OCI-LY7 (cell line): ENCODE measurements around the gene RAPGEF6. TPM values are rescaled to one million over a fixed set of nuclear protein-coding genes. Genes with fewer than 3 reads are reported as not detected.

Source experiments
- BruUV-seq: library from RNA; stranded (reverse); fragments of 400-500 nt; replicated peaks from 2 replicates; lab custom pipeline; 2021; lab: Mats Ljungman, UMichigan
- CTCF ChIA-PET: fragments of 300-600 bp; sonication (Branson Sonifier 250); formaldehyde crosslinking; loops from one replicate; lab custom pipeline; 2022; ENCODE audit warnings: antibody characterized with exemption; ENCODE audit not compliant: unreplicated experiment; lab: Charles Lee
- POLR2A ChIA-PET: fragments of 300-600 bp; sonication (Branson Sonifier 250); formaldehyde crosslinking; loops from one replicate; lab custom pipeline; 2022; ENCODE audit warnings: antibody characterized with exemption; lab: Charles Lee
- DNase-seq: peaks from one replicate; pipeline ENCODE4 v3.0.0-alpha.2; 2015; ENCODE audit warnings: low spot score
- H2AFZ ChIP-seq: fragments of 200-600 bp; sonication (generic), shearing (Covaris generic); 2 replicates; pipeline ENCODE4 v1.6.1; 2014; ENCODE audit warnings: mild to moderate bottlenecking, antibody characterized with exemption, low read length, moderate library complexity
- H3K27ac ChIP-seq: fragments of 200-600 bp; sonication (generic); 2 replicates; pipeline ENCODE4 v1.5.1; 2014; ENCODE audit warnings: mixed run types, low read depth, mild to moderate bottlenecking, moderate library complexity, low read length, inconsistent platforms; ENCODE audit not compliant: poor library complexity, severe bottlenecking
- H3K36me3 ChIP-seq: fragments of 200-600 bp; sonication (generic); 2 replicates; pipeline ENCODE4 v1.6.1; 2014; ENCODE audit warnings: mild to moderate bottlenecking, antibody characterized with exemption, low read length, moderate library complexity, mixed read lengths; ENCODE audit not compliant: insufficient read depth
- H3K4me1 ChIP-seq: fragments of 200-600 bp; sonication (generic); 2 replicates; pipeline ENCODE4 v1.5.1; 2014; ENCODE audit warnings: mild to moderate bottlenecking, low read length; ENCODE audit not compliant: insufficient read depth, poor library complexity, severe bottlenecking
- H3K4me2 ChIP-seq: fragments of 200-600 bp; sonication (generic); 2 replicates; pipeline ENCODE4 v1.6.1; 2014; ENCODE audit warnings: mild to moderate bottlenecking, low read length
- H3K4me3 ChIP-seq: fragments of 200-600 bp; sonication (generic); 2 replicates; pipeline ENCODE4 v1.5.1; 2014; ENCODE audit warnings: mild to moderate bottlenecking, low read depth, low read length; ENCODE audit not compliant: poor library complexity, severe bottlenecking
- H3K79me2 ChIP-seq: fragments of 200-600 bp; sonication (generic); 2 replicates; pipeline ENCODE4 v1.6.1; 2016; ENCODE audit warnings: low read depth, mild to moderate bottlenecking, low read length, moderate library complexity, mixed read lengths; ENCODE audit not compliant: insufficient read depth
- H3K9me2 ChIP-seq: fragments of 200-600 bp; sonication (generic); 2 replicates; pipeline ENCODE4 v1.6.1; 2016; ENCODE audit warnings: mild to moderate bottlenecking, low read length, mixed read lengths; ENCODE audit not compliant: insufficient read depth
- H3K9me3 ChIP-seq: fragments of 200-600 bp; sonication (generic); 2 replicates; pipeline ENCODE4 v1.6.1; 2014; ENCODE audit warnings: mild to moderate bottlenecking, mixed run types, low read length, mixed read lengths
- H4K20me1 ChIP-seq: fragments of 200-600 bp; sonication (generic); 2 replicates; pipeline ENCODE4 v1.6.1; 2014; ENCODE audit warnings: mild to moderate bottlenecking, antibody characterized with exemption, low read length, moderate library complexity, mixed read lengths; ENCODE audit not compliant: insufficient read depth
- EZH2phosphoT487 ChIP-seq: fragments of 200-600 bp; sonication (generic); IDR thresholded peaks from 2 replicates; pipeline ENCODE4 v1.6.1; 2018; ENCODE audit warnings: low read depth, borderline replicate concordance, mild to moderate bottlenecking, mixed run types, antibody characterized with exemption, low read length, moderate library complexity, mixed read lengths
- intact Hi-C: fragments of 100-400 bp; cut with micrococcal nuclease; formaldehyde crosslinking; loops from one replicate; pipeline ENCODE4 v1.10.0; 2022; ENCODE audit not compliant: unreplicated experiment
- total RNA-seq, 2 experiments: library from RNA; depleted of rRNA in 1 of 2; stranded (reverse); fragments of >200 nt in 1 of 2; shearing (Covaris generic) in 1 of 2; gene quantifications; 2 replicates each; pipeline ENCODE4 v1.2.3, GENCODE V29; 2014 to 2022
- TF ChIP-seq, protein P1 (sequence below): fragments of 200-600 bp; sonication (generic); conservative IDR thresholded peaks from 2 replicates; pipeline ENCODE4 v1.5.1; 2014; ENCODE audit warnings: mild to moderate bottlenecking, antibody characterized with exemption, low read length, moderate library complexity, mixed read lengths

The RAPGEF6 gene
- total RNA-seq, 2 experiments from 2014 or later = 39.6 to 50.8 TPM

DNA sequence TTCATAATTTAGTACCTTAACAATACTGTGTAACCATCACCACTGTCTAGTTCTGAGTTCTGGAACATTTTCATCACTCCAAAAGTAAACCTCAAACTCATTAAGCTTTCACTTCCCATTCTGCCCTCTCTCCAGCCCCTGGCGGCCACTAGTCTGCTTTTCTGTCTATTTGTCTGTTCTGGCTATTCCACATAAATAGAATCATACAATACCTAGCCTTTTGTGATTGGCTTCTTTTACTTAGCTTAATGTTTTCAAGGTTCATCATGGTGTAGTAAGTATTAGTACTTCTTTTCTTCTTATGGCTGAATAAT is 138.7 kb downstream of the RAPGEF6 start:
- Histone ChIP-seq H3K4me1 (peaks cover 16% of the 10 kb centered on the region), H3K79me2 (no peaks in the 10 kb centered on the region), H3K9me3 (no peaks in the 10 kb centered on the region), H3K4me2 (0 out of 2 replicates have a peak overlapping the region, but pooled peaks have one; percentile 3), H3K4me3 (no peak overlapping the region), H4K20me1 (no peaks in the 10 kb centered on the region), H3K27ac (no peak overlapping the region), H3K9me2 (no peaks in the 10 kb centered on the region), H2AFZ (no peak overlapping the region), H3K36me3 (peaks cover 88% of the 10 kb centered on the region)
- no TSS peak for BruUV-seq
- peak; percentile 42 for DNase-seq
- TF ChIP-seq EZH2phosphoT487 = no peak
- TF ChIP-seq, protein P1, sequence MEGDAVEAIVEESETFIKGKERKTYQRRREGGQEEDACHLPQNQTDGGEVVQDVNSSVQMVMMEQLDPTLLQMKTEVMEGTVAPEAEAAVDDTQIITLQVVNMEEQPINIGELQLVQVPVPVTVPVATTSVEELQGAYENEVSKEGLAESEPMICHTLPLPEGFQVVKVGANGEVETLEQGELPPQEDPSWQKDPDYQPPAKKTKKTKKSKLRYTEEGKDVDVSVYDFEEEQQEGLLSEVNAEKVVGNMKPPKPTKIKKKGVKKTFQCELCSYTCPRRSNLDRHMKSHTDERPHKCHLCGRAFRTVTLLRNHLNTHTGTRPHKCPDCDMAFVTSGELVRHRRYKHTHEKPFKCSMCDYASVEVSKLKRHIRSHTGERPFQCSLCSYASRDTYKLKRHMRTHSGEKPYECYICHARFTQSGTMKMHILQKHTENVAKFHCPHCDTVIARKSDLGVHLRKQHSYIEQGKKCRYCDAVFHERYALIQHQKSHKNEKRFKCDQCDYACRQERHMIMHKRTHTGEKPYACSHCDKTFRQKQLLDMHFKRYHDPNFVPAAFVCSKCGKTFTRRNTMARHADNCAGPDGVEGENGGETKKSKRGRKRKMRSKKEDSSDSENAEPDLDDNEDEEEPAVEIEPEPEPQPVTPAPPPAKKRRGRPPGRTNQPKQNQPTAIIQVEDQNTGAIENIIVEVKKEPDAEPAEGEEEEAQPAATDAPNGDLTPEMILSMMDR = peak; percentile 43
- intact Hi-C loops = no loop called here
- CTCF ChIA-PET = no interaction called here
- POLR2A ChIA-PET = interaction anchor here (0.6 to 1.0 kb wide), 7 partner anchors 9 to 1566 kb away, joined by 3 to 6 read pairs (median 4); no protein-coding TSS in a partner anchor

DNA sequence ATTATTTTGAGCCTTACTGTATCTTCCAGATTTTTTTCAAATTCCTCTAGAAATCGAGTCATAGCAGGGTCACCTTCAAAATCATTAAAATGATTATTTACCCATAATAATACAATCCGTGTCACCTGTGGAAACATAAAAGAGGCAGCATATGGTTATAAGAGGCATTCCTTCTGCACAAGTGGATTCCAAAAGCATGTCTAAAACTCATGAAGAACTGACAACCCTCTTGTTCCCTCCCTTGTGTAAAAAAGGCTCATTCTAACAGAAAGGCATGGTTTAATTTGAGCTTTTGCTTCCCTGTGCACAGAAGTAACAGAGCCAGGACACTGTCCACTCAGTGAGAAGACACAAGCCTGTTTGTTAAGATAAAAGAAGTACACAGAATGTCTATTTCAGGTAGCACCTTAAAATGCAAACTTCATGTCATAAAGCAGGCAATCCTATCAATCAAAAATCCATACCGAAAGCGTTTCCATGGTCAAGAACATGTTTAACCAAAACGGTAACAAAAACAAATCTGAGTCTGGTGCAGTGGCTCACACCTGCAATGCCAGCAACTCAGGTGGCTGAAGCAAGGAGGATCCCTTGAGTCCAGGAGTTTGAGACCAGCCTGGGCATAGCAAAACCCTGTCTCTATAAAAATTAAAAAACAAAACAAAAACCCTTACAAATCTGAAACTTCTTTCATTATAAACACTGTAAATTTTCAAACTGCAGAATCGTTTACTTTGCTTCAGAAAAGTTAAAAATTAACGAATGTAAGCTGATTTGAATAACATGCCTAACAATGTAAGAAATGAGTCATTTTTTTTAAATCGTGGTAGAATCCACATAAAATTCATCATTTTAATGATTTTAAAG is 139.3 kb downstream of the RAPGEF6 start:
- DNase-seq = no peak
- intact Hi-C loops = no loop called here
- H3K36me3 ChIP-seq = peaks cover 88% of the 10 kb centered on the region
- no peak overlapping the region for H3K4me3 ChIP-seq
- no peaks in the 10 kb centered on the region for H3K9me2 ChIP-seq
- no peaks in the 10 kb centered on the region for H4K20me1 ChIP-seq
- H3K4me2 ChIP-seq = 0 out of 2 replicates have a peak overlapping the region, but pooled peaks have one; percentile 3
- TF ChIP-seq EZH2phosphoT487 = no peak
- TF ChIP-seq, protein P1 = no peak
- H3K27ac ChIP-seq = no peak overlapping the region
- H3K9me3 ChIP-seq = no peaks in the 10 kb centered on the region
- H2AFZ ChIP-seq = no peak overlapping the region
- H3K79me2 ChIP-seq = no peaks in the 10 kb centered on the region
- H3K4me1 ChIP-seq = peaks cover 16% of the 10 kb centered on the region
- no TSS peak for BruUV-seq
- CTCF ChIA-PET = no interaction called here
- POLR2A ChIA-PET = interaction anchor here (0.7 to 1.0 kb wide), 7 partner anchors 10 to 1565 kb away, joined by 3 to 6 read pairs (median 3); no protein-coding TSS in a partner anchor

DNA sequence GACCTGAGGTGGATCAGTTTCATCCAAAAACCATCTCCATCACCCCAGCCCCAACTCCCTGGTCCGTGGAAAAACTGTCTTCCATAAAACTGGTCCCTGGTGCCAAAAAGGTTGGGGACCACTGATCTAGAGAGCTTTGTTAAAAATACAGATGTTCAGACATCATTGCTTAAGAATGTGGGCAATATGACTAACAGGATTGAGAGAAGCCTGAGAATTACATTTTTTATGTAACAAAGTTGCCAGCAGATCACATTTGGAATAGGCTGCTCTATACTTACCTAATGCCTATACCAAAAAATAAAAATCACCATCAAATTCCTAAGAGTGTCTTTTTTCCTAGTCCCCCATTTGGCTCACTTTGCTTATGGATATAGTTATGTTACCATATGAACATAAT is 143.3 kb downstream of the RAPGEF6 start:
- no peak overlapping the region for H3K4me3 ChIP-seq
- no peaks in the 10 kb centered on the region for H3K79me2 ChIP-seq
- no peaks in the 10 kb centered on the region for H3K9me2 ChIP-seq
- H3K4me2 ChIP-seq = no peak overlapping the region
- BruUV-seq = no TSS peak
- ChIA-PET POLR2A (interaction anchor here (1.0 to 1.1 kb wide), 2 partner anchors 13 to 28 kb away, joined by 3 to 4 read pairs; no protein-coding TSS in a partner anchor), CTCF (no interaction called here)
- no peak overlapping the region for H3K27ac ChIP-seq
- no peaks in the 10 kb centered on the region for H4K20me1 ChIP-seq
- no peak for DNase-seq
- no peak for TF ChIP-seq EZH2phosphoT487
- TF ChIP-seq, protein P1 = no peak
- intact Hi-C loops = no loop called here
- peaks cover 9% of the 10 kb centered on the region for H3K4me1 ChIP-seq
- H3K9me3 ChIP-seq = peaks cover 14% of the 10 kb centered on the region; the same call in 1 of the 2 replicates
- H3K36me3 ChIP-seq = peaks cover 94% of the 10 kb centered on the region
- no peak overlapping the region for H2AFZ ChIP-seq
